Suppressor macrophage treated with lipopolysaccharide for 1 hour (primary cell): ENCODE results near the gene ZNF574.

Experiments
- DNase-seq, 3 donors: peaks; one replicate each; pipeline ENCODE4 v3.0.0-alpha.2; 2020 to 2022

Gene ZNF574

DNA sequence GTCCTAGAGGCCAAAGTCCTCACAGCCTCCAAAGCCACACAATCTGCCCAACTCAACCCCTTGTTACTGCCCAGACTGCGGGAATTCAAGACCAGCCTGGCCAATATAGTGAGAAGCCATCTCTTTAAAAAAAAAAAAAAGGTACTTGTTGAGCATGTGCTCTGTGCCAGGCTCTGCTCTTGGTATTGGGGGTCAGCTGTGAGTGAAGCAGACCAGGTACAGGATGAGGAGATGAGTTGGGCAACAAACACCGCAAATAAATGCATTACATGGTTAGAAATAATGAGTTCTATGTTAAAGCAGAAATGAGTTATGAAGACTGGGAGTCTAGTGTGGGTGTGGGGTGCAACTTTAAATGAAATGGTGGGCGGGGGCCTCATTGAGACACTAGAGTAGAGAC lies 15.8 kb upstream of the ZNF574 start:
- no peak for DNase-seq

DNA sequence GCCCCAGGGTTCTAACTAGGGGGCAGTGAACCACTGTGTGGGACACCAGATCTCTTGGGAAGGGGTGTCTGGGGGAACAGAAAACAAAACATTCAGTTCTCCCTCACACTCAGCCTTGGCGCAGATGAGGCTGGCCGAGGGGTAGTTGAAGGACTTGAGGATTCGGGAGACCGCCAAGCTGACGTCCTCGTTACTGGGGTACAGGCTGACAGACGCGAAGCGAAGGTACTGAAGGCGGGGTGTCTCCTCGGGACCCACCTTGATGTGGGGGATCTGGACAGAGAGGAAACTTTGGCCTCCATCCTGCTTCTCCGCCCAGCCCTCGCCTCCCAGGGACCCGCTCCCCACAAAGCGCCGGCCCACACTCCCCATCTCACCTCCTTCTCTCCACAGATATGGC lies 13.6 kb upstream of the ZNF574 start:
- no peak for DNase-seq

DNA sequence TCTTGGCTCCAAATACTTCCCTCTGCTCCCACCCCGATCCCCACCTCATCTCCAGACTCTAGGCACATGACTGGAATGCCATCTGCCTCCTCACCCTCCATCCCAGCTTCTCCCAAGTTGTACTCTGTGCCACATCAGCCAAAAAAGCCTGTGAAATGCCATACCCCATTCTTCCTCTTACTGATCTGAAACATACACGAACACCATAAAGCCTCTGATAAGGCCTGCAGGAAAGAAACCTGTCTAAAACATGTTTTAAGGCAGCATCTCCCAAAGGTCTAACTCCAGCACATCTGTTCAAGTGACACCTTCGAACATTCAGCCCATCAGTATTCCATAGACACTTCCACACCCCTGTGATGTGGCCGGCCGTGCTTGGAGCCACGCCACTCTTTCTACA lies 11.5 kb upstream of the ZNF574 start:
- no peak for DNase-seq

DNA sequence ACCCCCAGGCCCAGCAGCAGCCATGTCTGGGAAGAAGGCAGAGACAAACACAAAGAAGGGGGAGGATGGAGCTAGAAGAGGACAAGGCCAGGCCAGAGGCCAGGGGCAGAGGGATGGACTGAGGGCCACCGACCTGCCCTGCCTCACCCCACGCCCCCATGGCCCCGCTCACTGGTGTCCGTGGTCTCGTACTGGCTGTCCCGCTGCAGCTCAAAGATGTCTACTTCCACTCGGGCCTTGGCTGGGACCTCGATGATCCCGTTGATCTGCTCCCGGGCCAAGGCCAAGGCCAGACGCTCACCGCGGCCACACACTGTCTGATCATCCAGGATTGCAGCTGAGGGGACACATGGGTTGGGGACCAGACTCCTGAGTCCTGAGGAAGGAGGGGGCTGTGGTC lies 10.9 kb upstream of the ZNF574 start:
- no peak for DNase-seq

DNA sequence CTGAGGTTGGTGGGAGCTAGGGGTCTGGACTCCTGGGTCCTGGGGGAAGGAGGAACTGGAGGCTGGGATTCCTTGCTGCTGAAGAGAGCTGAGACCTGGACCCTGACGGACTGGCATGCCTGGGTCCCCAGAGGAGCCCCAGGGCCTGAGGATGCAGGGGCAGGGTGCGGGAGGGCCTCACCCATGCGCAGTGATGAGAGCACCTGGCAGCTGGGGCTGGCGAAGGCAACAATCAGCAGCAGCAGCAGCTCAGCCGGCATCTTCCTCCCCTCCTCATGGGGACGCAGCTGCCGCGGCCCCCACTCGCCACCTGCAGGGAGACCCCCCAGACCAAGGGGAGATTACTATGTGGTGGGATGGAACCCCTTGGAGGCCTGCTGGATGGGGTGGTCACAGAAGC lies 10.5 kb upstream of the ZNF574 start:
- no peak for DNase-seq

DNA sequence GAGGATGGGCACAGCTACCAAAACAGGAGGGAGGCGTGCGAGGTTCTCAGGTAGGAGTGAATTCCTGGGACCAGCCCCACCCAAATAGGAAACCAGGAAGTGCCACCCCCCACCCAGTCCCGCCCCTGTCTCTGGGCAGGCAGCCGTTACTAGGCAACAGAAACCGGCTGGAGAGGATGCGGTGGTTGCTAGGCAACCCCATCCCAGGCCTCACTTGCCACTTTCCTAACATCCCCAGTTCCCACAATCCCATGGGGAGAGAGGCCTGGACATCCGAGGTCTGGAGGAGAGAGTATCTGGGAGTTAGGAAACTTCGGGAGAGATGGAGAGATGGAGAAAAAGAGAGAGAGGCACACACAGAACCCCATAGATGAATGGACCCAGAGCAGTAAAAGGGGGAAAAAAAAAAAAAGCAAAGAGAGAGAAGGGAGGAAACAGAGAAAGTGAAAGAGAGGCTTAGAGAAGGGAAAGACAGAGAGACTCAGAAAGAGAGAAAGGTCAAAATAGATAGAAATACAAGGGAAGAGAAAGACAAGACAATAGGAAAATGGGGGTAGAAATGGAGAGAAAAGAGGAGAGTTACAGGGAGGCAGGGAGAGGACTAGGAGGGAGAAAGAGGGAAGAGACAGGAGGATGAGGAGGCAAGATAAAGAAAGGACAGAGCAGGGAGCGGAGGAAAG lies 9.8 kb upstream of the ZNF574 start:
- DNase-seq = peak in 1 of 3 donors; percentile 33

DNA sequence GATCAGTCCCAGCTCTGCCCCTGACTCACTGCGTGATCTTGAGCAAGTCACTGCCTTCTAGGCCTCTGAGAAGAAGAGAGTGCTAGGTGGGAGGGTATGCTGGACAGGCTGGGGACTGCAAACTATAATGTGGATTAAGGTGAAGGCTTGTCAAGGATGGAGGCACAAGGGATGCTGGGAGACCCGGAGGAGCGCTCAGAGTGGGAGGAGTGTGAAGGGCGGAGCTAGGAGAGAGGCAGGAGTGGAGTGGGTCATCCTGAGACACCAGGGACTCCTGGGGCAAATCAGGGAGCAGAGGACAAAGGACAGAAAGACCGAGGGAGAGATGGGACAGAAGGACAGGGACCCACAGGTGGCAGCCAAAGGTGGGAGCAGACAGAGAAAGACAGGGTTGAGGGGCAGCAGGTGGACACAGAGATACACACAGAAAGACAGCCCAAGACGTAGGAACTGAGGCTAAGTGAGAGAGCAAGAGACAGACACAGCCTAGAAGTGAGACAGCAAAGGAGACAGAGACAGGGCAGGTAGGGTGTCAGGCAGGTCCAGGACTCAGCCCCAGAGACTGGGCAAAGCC lies 8.6 kb upstream of the ZNF574 start:
- no peak for DNase-seq

DNA sequence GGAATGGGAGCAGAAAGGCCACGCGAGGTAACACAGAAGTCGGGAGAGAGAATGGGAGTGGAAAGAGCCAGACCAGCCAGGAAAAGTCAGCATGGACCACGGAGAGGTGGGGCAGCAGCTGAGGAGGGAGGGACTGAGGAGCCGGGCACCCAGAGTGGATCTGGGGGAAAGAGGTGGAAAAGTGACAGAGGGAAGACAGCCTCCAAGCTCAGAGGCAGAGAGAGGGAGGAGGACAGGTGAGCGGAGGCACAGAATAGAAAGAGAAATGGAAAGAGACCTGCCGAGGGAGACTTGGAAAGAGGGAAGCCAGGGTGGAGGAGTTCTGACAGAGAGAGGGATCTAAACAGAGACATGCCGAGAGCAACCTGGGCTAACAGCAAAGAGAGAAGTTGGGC lies 7.6 kb upstream of the ZNF574 start:
- no peak for DNase-seq

DNA sequence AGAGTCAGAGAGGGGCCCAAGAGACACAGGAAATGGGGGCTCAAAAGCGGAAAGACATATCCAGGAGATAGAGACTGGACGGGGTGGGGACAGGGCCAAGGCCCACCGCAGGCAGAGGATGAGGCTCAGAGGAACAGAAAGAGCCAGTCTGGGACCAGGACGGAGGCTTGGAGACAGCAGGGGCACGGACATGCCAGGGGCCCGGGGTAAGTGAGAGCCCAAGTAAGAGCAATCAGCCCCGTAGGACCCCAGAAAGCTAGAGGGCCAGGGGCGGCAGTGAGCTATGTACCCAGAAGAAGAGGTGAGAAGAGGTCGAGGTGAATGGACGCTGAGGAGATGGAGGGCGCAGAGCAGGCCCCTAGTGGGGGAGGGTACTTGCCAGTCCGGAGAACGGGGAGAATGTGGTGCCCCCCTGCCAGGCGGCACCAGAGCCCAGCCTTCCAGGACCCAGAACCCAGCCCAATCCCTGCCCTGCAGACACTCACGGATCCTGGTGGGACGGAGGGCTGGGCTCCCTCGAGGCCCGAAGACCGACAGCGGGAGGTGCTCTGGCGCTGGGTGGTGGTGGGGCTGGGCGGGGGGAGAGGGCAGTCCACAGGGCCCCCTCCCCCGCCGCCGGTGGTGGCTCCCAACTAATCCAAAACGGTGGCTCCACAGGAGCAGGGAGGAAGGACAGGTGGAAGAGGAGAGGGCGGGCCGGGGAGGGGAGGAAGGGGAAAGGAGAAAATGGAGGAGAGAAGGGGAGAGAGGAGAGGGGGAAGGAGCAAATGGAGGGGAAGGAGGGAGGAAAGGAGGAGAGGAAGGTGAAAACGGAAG lies 7.0 kb upstream of the ZNF574 start:
- DNase-seq = no peak

DNA sequence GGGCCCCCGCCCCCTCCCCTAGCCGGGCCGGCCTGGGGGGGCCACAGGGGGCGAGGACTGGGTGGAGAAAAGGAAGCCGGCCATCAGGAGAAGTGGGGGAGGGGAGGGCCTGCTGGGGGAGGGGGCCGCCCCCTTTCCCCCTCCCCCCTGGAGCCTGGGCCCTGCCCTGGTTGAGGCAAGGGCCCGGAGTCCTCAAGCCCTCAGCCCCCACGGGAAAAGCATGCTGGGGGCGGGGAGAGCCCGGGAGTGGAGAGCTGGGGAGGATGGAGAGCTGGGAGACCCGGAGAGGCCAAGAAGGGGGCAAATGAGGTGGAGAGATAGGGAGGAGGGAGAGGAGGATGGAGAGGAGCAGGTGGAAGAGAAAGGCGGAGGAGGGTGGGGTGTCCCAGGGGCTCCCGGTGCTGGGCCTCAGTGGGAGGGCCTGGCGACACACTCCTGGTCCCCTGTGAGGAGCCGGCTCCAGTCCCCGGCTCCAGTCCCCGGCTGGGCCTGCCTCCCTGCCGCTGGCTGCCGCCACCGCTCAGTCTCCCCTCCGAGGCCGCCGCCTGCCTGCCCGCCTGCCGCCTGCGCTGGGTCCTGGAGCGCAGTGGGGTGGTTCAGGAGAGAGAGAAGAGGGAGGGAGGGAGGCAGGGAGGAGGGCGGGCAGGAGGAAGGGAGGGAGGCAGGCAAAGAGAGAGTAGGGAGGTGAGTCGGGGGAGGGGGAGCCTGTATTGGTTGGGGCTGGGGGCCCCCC lies 6.2 kb upstream of the ZNF574 start, which contains the start of gene GRIK5:
Gene GRIK5, minus strand, starts transcription at position 588 of the 733 bp plus-strand sequence. CDS start 4,436 bp downstream, outside the sequence.
- no peak for DNase-seq

DNA sequence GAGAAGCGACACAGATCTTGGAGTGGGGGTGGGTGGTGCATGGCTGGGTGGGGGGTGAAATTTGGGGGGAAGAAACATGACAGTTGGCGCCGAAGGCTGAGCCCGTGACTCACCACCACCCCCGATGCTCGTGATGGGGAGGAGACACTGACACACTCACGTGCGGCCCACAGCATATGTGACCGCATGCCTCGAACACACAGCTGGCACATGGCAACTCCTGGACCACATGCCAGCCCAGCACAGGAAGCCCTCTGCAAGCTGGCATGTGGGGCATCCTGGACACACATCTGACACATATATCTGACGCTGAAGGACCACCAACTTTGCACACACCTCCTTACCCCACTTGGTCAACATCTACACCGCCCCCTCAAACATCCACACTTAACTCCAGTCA lies 4.7 kb upstream of the ZNF574 start:
- DNase-seq = no peak

DNA sequence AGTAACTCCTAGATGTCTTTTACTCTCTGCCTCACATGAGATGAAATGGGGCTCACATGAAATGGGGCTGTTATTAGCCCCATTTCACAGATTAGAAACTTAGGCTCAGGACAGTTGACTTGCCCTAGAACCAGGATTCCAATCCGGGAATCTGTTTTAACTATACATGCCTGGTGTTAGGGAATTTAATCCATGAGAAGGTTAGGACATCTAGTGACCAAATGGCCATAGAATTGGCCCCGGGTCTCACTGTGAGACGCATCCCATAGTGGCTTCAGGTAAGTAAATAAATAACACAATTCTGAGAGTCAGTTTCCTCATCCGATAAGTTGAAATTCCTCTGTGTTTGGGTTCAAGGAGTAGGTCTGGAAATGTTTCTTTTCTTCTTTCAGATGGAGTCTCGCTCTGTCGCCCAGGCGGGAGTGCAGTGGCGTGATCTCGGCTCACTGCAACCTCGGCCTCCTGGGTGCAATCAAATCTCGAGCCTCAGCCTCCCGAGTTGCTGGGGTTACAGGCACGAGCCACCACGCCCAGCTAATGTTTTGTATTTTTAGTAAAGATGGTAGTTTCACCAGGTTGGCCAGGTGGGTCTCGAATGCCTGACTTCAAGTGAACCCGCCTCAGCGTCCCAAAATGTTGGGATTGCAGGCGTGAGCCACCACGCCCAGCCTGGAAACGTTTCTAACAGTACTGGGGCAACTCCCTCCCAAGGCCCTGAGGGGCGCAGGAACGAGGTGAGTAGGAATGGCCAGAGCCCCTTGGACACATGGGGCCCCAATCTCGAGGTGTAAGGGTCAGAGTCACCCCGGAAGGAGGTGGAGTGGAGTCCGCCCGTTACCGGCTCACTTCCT lies 1.2 kb upstream of the ZNF574 start:
- DNase-seq = peak in 1 of 3 donors; percentile 61

DNA sequence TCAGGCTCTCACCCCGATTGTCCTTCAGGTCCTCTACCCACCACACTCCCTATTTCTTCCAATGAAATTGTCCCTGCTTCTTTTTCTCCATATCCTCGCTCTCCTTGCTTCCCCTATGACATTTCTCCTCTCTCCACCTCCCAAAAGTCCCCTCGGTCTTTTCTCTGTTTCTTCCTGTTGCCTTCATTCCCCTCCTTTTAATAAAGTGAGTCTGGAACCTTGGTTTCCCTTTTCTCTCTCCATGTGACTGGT lies 676 bp upstream of the ZNF574 start:
- no peak for DNase-seq

DNA sequence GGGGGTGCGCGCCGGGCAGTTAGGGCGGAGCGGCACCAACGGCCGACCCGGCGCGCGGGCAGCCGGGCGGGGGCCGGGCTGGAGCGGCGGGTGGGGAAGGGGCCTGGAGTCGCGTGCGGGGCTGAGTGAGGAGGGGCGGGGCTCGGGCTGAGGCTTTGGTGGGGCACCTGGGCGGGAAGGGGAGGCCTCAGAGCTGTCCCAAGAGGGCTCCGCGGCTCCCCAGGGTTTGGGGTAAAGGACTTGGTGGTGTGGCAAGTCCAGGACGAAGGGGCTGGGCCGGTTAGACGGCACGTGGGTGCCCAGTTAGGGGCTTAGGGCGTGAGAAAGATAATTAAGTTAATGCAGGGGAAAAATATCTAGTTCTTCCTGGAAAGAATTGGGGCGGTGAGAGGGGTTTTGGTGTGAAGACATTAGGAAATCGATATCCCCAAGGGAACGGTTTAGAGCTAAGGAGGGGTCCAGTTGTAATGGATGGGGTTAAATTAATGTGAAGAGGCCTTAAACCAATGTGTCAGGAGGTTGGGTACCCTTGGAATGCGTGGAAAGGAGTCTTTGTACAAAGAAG lies 496 bp downstream of the ZNF574 start:
- no peak for DNase-seq

DNA sequence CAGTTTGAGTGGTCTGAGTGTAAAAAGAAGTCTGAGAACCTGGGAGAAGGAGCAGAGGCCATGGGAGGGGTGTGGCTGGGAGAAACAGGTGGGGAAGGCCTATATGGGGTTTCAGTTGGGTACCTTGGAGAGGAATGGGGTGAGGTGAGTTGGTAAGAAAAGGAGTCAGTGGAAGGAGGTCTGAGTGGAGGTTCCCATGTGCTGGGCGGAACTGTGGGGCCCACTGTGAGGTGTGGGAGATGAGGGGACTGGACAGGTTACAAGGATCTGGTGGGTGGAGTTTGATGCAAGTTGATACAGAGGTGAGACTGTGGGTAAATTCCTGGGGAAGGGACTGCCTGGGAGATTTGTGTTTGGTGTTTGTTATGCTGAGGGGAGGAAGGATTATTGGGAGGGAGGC lies 2.1 kb downstream of the ZNF574 start:
- no peak for DNase-seq

DNA sequence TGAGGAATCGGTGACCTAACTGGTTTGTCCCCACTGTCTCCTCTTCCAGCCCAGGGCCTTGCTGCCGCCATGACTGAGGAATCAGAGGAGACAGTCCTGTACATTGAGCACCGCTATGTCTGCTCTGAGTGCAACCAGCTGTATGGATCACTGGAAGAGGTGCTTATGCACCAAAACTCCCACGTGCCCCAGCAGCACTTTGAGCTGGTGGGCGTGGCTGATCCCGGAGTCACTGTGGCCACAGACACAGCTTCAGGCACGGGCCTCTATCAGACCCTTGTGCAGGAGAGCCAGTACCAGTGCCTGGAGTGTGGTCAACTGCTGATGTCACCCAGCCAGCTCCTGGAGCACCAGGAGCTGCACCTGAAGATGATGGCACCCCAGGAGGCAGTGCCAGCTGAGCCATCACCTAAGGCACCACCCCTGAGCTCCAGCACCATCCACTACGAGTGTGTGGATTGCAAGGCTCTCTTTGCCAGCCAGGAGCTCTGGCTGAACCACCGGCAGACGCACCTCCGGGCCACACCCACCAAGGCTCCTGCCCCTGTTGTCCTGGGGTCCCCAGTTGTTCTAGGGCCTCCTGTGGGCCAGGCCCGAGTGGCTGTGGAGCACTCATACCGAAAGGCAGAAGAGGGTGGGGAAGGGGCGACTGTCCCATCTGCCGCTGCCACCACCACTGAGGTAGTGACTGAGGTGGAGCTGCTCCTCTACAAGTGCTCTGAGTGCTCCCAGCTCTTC lies 2.7 kb downstream of the ZNF574 start:
- no peak for DNase-seq

DNA sequence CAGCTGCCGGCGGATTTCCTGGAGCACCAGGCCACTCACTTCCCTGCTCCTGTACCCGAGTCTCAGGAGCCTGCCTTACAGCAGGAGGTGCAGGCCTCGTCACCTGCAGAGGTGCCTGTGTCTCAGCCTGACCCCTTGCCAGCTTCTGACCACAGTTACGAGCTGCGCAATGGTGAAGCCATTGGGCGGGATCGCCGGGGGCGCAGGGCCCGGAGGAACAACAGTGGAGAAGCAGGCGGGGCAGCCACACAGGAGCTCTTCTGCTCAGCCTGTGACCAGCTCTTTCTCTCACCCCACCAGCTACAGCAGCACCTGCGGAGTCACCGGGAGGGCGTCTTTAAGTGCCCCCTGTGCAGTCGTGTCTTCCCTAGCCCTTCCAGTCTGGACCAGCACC lies 3.3 kb downstream of the ZNF574 start:
- no peak for DNase-seq

DNA sequence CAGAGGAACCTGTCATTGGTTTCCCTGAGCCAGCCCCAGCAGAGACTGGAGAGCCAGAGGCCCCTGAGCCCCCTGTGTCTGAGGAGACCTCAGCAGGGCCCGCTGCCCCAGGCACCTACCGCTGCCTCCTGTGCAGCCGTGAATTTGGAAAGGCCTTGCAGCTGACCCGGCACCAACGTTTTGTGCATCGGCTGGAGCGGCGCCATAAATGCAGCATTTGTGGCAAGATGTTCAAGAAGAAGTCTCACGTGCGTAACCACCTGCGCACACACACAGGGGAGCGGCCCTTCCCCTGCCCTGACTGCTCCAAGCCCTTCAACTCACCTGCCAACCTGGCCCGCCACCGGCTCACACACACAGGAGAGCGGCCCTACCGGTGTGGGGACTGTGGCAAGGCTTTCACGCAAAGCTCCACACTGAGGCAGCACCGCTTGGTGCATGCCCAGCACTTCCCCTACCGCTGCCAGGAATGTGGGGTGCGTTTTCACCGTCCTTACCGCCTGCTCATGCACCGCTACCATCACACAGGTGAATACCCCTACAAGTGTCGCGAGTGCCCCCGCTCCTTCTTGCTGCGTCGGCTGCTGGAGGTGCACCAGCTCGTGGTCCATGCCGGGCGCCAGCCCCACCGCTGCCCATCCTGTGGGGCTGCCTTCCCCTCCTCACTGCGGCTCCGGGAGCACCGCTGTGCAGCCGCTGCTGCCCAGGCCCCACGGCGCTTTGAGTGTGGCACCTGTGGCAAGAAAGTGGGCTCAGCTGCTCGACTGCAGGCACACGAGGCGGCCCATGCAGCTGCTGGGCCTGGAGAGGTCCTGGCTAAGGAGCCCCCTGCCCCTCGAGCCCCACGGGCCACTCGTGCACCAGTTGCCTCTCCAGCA lies 4.2 kb downstream of the ZNF574 start:
- DNase-seq = no peak

DNA sequence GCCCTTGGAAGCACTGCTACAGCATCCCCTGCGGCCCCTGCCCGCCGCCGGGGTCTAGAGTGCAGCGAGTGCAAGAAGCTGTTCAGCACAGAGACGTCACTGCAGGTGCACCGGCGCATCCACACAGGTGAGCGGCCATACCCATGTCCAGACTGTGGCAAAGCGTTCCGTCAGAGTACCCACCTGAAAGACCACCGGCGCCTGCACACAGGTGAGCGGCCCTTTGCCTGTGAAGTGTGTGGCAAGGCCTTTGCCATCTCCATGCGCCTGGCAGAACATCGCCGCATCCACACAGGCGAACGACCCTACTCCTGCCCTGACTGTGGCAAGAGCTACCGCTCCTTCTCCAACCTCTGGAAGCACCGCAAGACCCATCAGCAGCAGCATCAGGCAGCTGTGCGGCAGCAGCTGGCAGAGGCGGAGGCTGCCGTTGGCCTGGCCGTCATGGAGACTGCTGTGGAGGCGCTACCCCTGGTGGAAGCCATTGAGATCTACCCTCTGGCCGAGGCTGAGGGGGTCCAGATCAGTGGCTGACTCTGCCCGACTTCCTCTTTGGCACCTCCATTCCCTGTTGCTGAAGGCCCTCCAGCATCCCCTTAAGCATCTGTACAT lies 4.9 kb downstream of the ZNF574 start:
- DNase-seq = no peak

DNA sequence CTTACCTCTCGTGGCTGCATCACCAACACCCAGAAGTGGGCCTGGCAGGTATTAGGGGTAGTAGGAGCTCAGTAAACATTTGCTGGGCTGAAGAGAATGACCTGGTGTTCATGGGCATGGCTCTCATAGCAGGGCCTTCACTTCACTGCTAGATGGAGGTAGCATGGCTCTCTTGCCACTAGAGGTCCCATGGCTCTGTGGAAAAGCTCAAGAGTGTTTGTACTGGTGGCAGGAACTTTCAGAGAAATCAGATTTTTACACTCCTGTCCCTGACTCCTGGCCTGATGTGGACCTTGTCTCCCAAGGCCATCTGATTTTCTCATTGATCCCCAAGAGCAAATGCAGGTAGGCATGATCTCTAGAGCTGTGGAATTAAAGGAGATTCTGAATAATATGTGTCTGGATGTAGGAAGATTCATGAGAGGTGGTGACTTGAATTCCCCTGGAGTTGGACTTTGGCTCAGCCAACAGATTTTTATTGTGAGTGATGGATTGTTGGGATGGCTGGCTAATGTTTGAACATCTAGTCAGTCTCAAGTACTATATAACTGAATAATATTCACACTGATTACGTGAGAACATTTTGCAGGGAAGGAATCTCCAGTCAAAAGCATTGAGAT lies 5.7 kb downstream of the ZNF574 start:
- peak; percentile 33 to 41 (median 40) for DNase-seq
